HepG2 (cell line): ENCODE measurements around the gene TULP3. TPM values are rescaled to one million over a fixed set of nuclear protein-coding genes. Genes with fewer than 3 reads are reported as not detected.

Experiments used
- EZH2 ChIP-seq: conservative IDR thresholded peaks from 2 replicates; pipeline ENCODE4 v1.6.1; 2012; ENCODE audit warnings: mild to moderate bottlenecking, low read depth, low read length, moderate library complexity
- FOXP1 ChIP-seq, 2 experiments: fragments of 450-650 bp in 1 of 2; IDR thresholded peaks; 2 replicates each; pipeline ENCODE4 v1.6.1; 2017 to 2018; ENCODE audit warnings: antibody characterized with exemption in 1 of 2
- KMT2A ChIP-seq: sonication (generic); formaldehyde crosslinking; IDR thresholded peaks from 2 replicates; pipeline ENCODE4 v1.4.0; 2020; ENCODE audit warnings: missing genetic modification reagents
- MTERF4 ChIP-seq: sonication (generic); formaldehyde crosslinking; IDR thresholded peaks from 2 replicates; pipeline ENCODE4 v1.8.0; 2023; ENCODE audit warnings: mild to moderate bottlenecking, missing genetic modification reagents
- MXD3 ChIP-seq: IDR thresholded peaks from 2 replicates; pipeline ENCODE4 v1.6.1; 2016; ENCODE audit warnings: mild to moderate bottlenecking, missing biosample characterization, missing genetic modification reagents
- PCBP1 ChIP-seq: fragments of 200-400 bp; formaldehyde crosslinking; IDR thresholded peaks from 2 replicates; pipeline ENCODE4 v1.6.1; 2017; ENCODE audit warnings: mild to moderate bottlenecking, low read depth, low read length, borderline replicate concordance
- SETDB1 ChIP-seq: sonication (generic); formaldehyde crosslinking; IDR thresholded peaks from 2 replicates; pipeline ENCODE4 v1.5.1; 2020; ENCODE audit warnings: missing genetic modification reagents, mild to moderate bottlenecking, borderline replicate concordance
- SP140L ChIP-seq: sonication (generic); formaldehyde crosslinking; IDR thresholded peaks from 2 replicates; pipeline ENCODE4 v1.4.0; 2020; ENCODE audit warnings: missing genetic modification reagents, borderline replicate concordance
- THYN1 ChIP-seq: sonication (generic); formaldehyde crosslinking; IDR thresholded peaks from 2 replicates; pipeline ENCODE4 v1.8.1; 2023; ENCODE audit warnings: low read depth, mild to moderate bottlenecking, moderate library complexity, missing genetic modification reagents, borderline replicate concordance
- ZBED4 ChIP-seq: sonication (generic); formaldehyde crosslinking; IDR thresholded peaks from 2 replicates; pipeline ENCODE4 v1.4.0; 2020; ENCODE audit warnings: missing genetic modification reagents, borderline replicate concordance
- ZBTB46 ChIP-seq: sonication (generic); formaldehyde crosslinking; IDR thresholded peaks from 2 replicates; pipeline ENCODE4 v1.4.0; 2020; ENCODE audit warnings: mild to moderate bottlenecking, missing genetic modification reagents, borderline replicate concordance
- ZEB1 ChIP-seq: IDR thresholded peaks from 2 replicates; pipeline ENCODE4 v1.6.1; 2012; ENCODE audit warnings: mild to moderate bottlenecking, low read depth, inconsistent platforms; ENCODE audit not compliant: insufficient replicate concordance
- ZFY ChIP-seq: sonication (generic); formaldehyde crosslinking; IDR thresholded peaks from 2 replicates; pipeline ENCODE4 v1.4.0; 2020; ENCODE audit warnings: missing genetic modification reagents
- ZNF124 ChIP-seq: sonication (generic); formaldehyde crosslinking; IDR thresholded peaks from 2 replicates; pipeline ENCODE4 v1.4.0; 2020; ENCODE audit warnings: missing genetic modification reagents
- ZNF230 ChIP-seq: sonication (generic); formaldehyde crosslinking; IDR thresholded peaks from 2 replicates; pipeline ENCODE4 v1.4.0; 2020; ENCODE audit warnings: mild to moderate bottlenecking, missing genetic modification reagents
- ZNF580 ChIP-seq: IDR thresholded peaks from 2 replicates; pipeline ENCODE4 v1.6.1; 2016; ENCODE audit warnings: low read depth, borderline replicate concordance
- ZNF614 ChIP-seq: IDR thresholded peaks from 2 replicates; pipeline ENCODE4 v1.6.1; 2018; ENCODE audit warnings: missing biosample characterization, missing genetic modification reagents, inconsistent platforms, borderline replicate concordance
- ZNF703 ChIP-seq: sonication (generic); formaldehyde crosslinking; IDR thresholded peaks from 2 replicates; pipeline ENCODE4 v1.5.1; 2020; ENCODE audit warnings: missing genetic modification reagents, mild to moderate bottlenecking, moderate library complexity, borderline replicate concordance
- ZNF713 ChIP-seq: sonication (generic); formaldehyde crosslinking; IDR thresholded peaks from 2 replicates; pipeline ENCODE4 v1.4.0; 2020; ENCODE audit warnings: mild to moderate bottlenecking, missing genetic modification reagents
- polyA plus RNA-seq, 8 experiments: library from polyadenylated mRNA; depleted of rRNA in 3 of 8; stranded (reverse) in 7 of 8; unstranded in 1 of 8; fragments of >200 nt; fragmentation: Illumina TruSeq in 4 of 8; extraction: Trizol in 4 of 8; gene quantifications; 2 replicates each; pipeline versions ENCODE4 v1.2.1 to v1.2.3, GENCODE V29; 2011 to 2016; ENCODE audit warnings: low read depth in 4 of 8, missing spikeins in 1 of 8, mixed read lengths in 1 of 8; ENCODE audit not compliant: insufficient read depth in 1 of 8
- total RNA-seq, 5 experiments: library from RNA; depleted of rRNA; stranded (reverse); fragments of >200 nt; fragmentation: Illumina TruSeq; extraction: Trizol; gene quantifications; 2 replicates each; pipeline ENCODE4 v1.2.3, GENCODE V29; 2016; ENCODE audit warnings: low read depth in 1 of 5

Gene TULP3
- total and polyA plus RNA-seq, 2 of the 13 experiments (the other 11 are each of a cell fraction or from before 2014, with no cell fraction given), result 11.2 to 13.2 TPM

GRCh38 chr12:2958432-2959191 is 67.9 kb downstream of the TULP3 start (continued):
- no peak for TF ChIP-seq ZNF230 (CRISPR knock-in tag)
- 0 out of 2 replicates have a peak, but pooled peaks have one; percentile 65 for TF ChIP-seq ZNF713 (CRISPR knock-in tag)
- TF ChIP-seq ZNF703 (CRISPR knock-in tag), result no peak
- TF ChIP-seq THYN1 (CRISPR knock-in tag), result no peak
- TF ChIP-seq FOXP1 (IDR thresholded peaks at IDR 0.05), result no peak
- no peak for TF ChIP-seq FOXP1 (CRISPR knock-in tag; IDR thresholded peaks at IDR 0.05)
- 0 out of 2 replicates have a peak, but pooled peaks have one; percentile 52 for TF ChIP-seq ZBED4
- peak; percentile 69; the same call in 1 of the 2 replicates for TF ChIP-seq ZNF580
- 0 out of 2 replicates have a peak, but pooled peaks have one; percentile 71 for TF ChIP-seq MTERF4 (CRISPR knock-in tag)
- TF ChIP-seq ZNF614 (CRISPR knock-in tag), result 0 out of 2 replicates have a peak, but pooled peaks have one; percentile 31
- peak; percentile 62 for TF ChIP-seq KMT2A (CRISPR knock-in tag)
- TF ChIP-seq PCBP1, result no peak
- no peak for TF ChIP-seq EZH2
- TF ChIP-seq ZFY (CRISPR knock-in tag), result peak; percentile 46
- TF ChIP-seq ZEB1, result no peak
- TF ChIP-seq ZBTB46 (CRISPR knock-in tag), result no peak
- TF ChIP-seq MXD3 (CRISPR knock-in tag), result no peak
- TF ChIP-seq SETDB1 (CRISPR knock-in tag), result no peak
- TF ChIP-seq ZNF124 (CRISPR knock-in tag), result 0 out of 2 replicates have a peak, but pooled peaks have one; percentile 54
- no peak for TF ChIP-seq SP140L (CRISPR knock-in tag)
